Osteoblast (primary cell): ENCODE measurements around the gene AADACL4. TPM values are rescaled to one million over a fixed set of nuclear protein-coding genes. Genes with fewer than 3 reads are reported as not detected.

Experiments used
- DNase-seq: peaks from one replicate; pipeline ENCODE4 v3.0.0; 2011; ENCODE audit warnings: low spot score, mixed read lengths; ENCODE audit not compliant: insufficient read length; ENCODE audit errors: missing footprints
- H2AFZ ChIP-seq: 2 replicates; pipeline ENCODE4 v1.6.0; 2011; ENCODE audit warnings: mild to moderate bottlenecking, low read length
- H3K27ac ChIP-seq: 2 replicates; pipeline ENCODE4 v1.5.1; 2011; ENCODE audit warnings: mild to moderate bottlenecking, low read depth, low read length, moderate library complexity
- H3K27me3 ChIP-seq: 2 replicates; pipeline ENCODE4 v1.6.0; 2012; ENCODE audit warnings: mild to moderate bottlenecking, control low read depth, inconsistent platforms, low read length, moderate library complexity; ENCODE audit not compliant: insufficient read depth
- H3K36me3 ChIP-seq: 2 replicates; pipeline ENCODE4 v1.5.1; 2011; ENCODE audit warnings: mild to moderate bottlenecking, low read length, control low read depth, moderate library complexity; ENCODE audit not compliant: insufficient read depth
- H3K4me1 ChIP-seq: 2 replicates; pipeline ENCODE4 v1.5.1; 2011; ENCODE audit warnings: mild to moderate bottlenecking, low read length, control low read depth, moderate library complexity; ENCODE audit not compliant: insufficient read depth
- H3K4me2 ChIP-seq: 2 replicates; pipeline ENCODE4 v1.6.0; 2011; ENCODE audit warnings: mild to moderate bottlenecking, low read length; ENCODE audit not compliant: insufficient read depth
- H3K4me3 ChIP-seq: fragments of 200-600 bp; sonication (generic); 3 replicates; pipeline ENCODE4 v1.5.1; 2012; ENCODE audit warnings: mild to moderate bottlenecking, low read length, inconsistent platforms; ENCODE audit not compliant: insufficient read depth
- H3K79me2 ChIP-seq: 2 replicates; pipeline ENCODE4 v1.6.0; 2012; ENCODE audit warnings: mild to moderate bottlenecking, low read length, control low read depth, inconsistent platforms; ENCODE audit not compliant: insufficient read depth
- H3K9me3 ChIP-seq: 2 replicates; pipeline ENCODE4 v1.5.1; 2011; ENCODE audit warnings: low read depth, low read length, control low read depth
- H4K20me1 ChIP-seq: 2 replicates; pipeline ENCODE4 v1.6.0; 2012; ENCODE audit warnings: mild to moderate bottlenecking, low read length, control low read depth; ENCODE audit not compliant: insufficient read depth
- total RNA-seq: library from RNA; depleted of rRNA; stranded (reverse); fragments of >200 nt; gene quantifications from 2 replicates; pipeline ENCODE4 v1.2.3, GENCODE V29; 2012
- TF ChIP-seq, protein P1 (sequence below): IDR thresholded peaks from 2 replicates; pipeline ENCODE4 v1.5.1; 2011; ENCODE audit warnings: mild to moderate bottlenecking, low read depth, low read length, moderate library complexity; ENCODE audit errors: extremely low read depth

Gene AADACL4
- total RNA-seq, 1 donor = not detected

DNA sequence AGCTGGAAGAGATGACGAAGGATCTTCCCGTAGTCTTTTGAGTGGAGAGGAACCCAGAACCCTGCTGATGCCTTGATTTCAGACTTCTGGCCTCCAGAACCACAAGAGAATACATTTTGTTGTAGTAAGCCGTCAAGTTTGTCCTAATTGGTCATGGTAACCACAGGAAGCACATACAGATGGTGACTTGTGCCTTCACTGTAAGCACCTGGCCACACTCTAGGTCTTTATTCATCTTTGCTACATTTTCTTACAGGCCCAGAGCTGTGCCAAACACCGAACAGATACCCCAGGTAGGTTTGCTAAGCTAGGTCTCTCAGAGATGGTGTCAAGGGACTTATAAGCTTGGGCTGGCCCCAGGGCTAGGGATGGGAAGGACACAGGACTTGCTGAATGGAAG lies 30.7 kb upstream of the AADACL4 start:
- Histone ChIP-seq H3K27ac (no peak overlapping the region), H3K9me3 (no peaks in the 10 kb centered on the region), H4K20me1 (no peaks in the 10 kb centered on the region), H3K4me2 (no peak overlapping the region), H3K79me2 (peaks cover 75% of the 10 kb centered on the region), H3K36me3 (peaks cover 28% of the 10 kb centered on the region), H2AFZ (no peak overlapping the region), H3K27me3 (no peaks in the 10 kb centered on the region), H3K4me3 (no peak overlapping the region), H3K4me1 (peaks cover 39% of the 10 kb centered on the region)
- TF ChIP-seq, protein P1, sequence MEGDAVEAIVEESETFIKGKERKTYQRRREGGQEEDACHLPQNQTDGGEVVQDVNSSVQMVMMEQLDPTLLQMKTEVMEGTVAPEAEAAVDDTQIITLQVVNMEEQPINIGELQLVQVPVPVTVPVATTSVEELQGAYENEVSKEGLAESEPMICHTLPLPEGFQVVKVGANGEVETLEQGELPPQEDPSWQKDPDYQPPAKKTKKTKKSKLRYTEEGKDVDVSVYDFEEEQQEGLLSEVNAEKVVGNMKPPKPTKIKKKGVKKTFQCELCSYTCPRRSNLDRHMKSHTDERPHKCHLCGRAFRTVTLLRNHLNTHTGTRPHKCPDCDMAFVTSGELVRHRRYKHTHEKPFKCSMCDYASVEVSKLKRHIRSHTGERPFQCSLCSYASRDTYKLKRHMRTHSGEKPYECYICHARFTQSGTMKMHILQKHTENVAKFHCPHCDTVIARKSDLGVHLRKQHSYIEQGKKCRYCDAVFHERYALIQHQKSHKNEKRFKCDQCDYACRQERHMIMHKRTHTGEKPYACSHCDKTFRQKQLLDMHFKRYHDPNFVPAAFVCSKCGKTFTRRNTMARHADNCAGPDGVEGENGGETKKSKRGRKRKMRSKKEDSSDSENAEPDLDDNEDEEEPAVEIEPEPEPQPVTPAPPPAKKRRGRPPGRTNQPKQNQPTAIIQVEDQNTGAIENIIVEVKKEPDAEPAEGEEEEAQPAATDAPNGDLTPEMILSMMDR = no peak
- DNase-seq = no peak

DNA sequence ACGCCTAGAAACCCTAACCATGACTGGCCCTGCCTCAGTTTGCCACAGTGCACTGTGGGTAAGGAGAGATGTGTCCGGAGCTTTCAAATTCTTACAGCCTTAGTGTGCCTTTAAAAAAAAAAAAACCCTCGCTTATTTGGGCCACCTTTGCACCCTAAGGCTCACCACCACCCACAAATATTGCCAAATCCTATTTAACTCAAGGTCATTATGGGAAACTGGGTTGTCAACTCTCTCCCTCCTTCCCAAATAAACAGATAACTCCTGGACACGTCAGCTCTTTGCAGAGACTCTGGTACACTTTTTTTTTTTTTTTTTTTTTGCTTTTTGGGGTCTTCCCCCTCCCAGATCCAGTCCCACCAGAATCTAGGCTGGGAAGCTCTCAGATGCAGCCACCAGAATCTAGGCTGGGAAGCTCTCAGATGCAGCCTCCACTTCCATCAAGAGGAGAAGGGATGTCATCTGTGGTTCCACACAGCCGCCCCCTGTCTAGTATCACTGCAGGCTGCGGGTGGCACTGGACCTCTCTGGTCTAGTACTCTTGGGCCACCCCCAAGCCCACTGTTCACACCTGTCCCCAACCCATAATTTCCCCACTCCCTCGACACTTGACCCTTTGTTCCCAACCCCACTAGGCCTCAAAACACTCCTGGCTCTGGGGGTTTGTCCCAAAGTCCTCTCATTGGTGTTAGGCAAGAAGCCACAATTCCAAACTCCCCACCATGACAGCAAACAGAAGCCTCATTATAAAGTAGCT lies 29.3 kb upstream of the AADACL4 start:
- Histone ChIP-seq H2AFZ (no peak overlapping the region), H3K27ac (peak overlapping the region; percentile 96), H3K9me3 (no peaks in the 10 kb centered on the region), H3K4me1 (peaks cover 52% of the 10 kb centered on the region), H3K4me2 (peak overlapping the region; percentile 88), H3K4me3 (peak overlapping the region; percentile 92), H4K20me1 (no peaks in the 10 kb centered on the region), H3K79me2 (peaks cover 61% of the 10 kb centered on the region), H3K36me3 (peaks cover 23% of the 10 kb centered on the region), H3K27me3 (no peaks in the 10 kb centered on the region)
- TF ChIP-seq, protein P1 = no peak
- DNase-seq = no peak

DNA sequence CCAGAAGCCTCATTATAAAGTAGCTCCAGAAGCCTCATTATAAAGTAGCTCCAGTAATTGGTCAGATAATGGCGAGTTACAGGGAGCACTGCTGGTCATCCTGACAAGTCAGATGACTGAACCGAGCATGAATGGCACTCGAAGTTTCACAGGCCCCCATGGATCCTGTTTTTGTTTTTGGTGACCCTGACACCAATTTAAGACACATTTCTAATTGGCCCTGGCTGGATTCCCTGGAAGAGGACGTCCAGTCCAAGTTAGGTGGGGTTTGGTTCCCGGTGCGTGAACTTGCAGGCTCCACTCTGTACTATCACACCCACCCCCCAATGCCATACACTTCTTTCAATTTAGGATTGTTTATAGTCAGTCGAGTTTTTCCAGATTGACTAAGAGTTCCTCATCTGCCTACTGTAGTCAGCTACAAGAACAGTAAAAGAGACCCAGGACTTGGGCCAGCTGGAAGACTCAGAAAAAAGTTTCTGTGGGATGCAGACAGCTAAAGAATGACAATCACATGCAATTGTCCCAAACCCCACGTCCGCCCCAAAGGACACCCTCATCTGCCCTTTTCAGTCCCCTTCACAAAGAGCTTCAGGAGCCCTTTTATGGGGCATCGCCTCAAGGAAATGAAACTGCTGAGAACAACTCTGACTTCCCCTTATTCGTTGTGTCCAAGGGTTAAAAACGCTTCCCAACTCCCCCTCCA lies 28.6 kb upstream of the AADACL4 start:
- no peak overlapping the region for H2AFZ ChIP-seq
- peaks cover 23% of the 10 kb centered on the region for H3K36me3 ChIP-seq

More for the DNA sequence above, 28.6 kb upstream of the AADACL4 start:
- H3K4me3 ChIP-seq = peak overlapping the region; percentile 92
- no peaks in the 10 kb centered on the region for H3K9me3 ChIP-seq
- H3K4me1 ChIP-seq = peaks cover 56% of the 10 kb centered on the region
- TF ChIP-seq, protein P1 = no peak
- H4K20me1 ChIP-seq = no peaks in the 10 kb centered on the region
- H3K27me3 ChIP-seq = no peaks in the 10 kb centered on the region
- H3K27ac ChIP-seq = peak overlapping the region; percentile 96
- peak overlapping the region; percentile 88 for H3K4me2 ChIP-seq
- peaks cover 59% of the 10 kb centered on the region for H3K79me2 ChIP-seq
- peak; percentile 86 for DNase-seq
